NCI-H2029 (cell line): ENCODE results near the gene CCDC92B.

Source experiments
- DNase-seq: peaks from one replicate; lab custom pipeline; 2025; lab: John Stamatoyannopoulos, UW

CCDC92B gene

GRCh38 chr17:2778489-2778888 is 29.0 kb upstream of the CCDC92B start:
- no peak for DNase-seq

GRCh38 chr17:2777242-2777867 is 27.9 kb upstream of the CCDC92B start:
- DNase-seq: no peak

GRCh38 chr17:2776589-2777241 is 27.3 kb upstream of the CCDC92B start:
- no peak for DNase-seq

GRCh38 chr17:2775206-2775605 is 25.8 kb upstream of the CCDC92B start:
- no peak for DNase-seq

DNA sequence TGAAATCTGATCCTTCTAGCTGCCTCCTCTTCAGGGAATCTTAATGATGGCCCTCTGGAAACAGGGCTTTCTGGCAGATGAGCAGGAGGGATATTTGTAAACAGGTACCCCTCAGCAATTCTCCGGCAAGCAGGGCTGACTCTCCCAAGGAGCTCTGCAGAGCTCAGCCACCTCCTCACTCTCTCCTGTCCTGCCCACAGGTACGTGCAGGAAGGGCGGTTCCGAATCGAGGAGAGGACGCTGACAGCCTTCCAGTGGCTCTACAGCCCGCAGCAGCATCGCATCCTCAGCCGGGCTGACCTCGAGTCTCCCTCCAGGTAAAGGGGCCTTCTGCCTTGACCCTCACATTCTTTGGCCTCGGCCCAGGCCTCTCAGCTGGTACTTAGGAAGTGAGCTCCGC is 20.7 kb upstream of the CCDC92B start:
- DNase-seq: no peak

DNA sequence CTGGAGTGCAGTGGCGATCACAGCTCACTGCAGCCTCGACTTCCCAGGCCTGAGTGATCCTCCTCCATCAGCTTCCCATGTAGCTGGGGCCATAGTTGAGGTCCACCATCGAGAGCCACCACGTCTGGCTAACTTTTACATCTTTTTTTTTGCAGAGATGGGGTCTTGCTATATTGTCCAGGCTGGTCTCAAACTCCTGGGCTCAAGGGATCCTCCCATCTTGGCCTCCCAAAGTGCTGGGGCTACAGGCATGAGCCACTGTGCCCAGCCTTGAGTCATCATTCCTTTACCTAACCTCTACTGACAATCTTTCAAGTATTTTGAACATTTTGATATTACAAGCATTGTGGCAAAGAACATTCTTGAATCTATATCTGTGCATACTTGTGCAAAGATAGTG is 9.4 kb upstream of the CCDC92B start:
- DNase-seq: no peak

DNA sequence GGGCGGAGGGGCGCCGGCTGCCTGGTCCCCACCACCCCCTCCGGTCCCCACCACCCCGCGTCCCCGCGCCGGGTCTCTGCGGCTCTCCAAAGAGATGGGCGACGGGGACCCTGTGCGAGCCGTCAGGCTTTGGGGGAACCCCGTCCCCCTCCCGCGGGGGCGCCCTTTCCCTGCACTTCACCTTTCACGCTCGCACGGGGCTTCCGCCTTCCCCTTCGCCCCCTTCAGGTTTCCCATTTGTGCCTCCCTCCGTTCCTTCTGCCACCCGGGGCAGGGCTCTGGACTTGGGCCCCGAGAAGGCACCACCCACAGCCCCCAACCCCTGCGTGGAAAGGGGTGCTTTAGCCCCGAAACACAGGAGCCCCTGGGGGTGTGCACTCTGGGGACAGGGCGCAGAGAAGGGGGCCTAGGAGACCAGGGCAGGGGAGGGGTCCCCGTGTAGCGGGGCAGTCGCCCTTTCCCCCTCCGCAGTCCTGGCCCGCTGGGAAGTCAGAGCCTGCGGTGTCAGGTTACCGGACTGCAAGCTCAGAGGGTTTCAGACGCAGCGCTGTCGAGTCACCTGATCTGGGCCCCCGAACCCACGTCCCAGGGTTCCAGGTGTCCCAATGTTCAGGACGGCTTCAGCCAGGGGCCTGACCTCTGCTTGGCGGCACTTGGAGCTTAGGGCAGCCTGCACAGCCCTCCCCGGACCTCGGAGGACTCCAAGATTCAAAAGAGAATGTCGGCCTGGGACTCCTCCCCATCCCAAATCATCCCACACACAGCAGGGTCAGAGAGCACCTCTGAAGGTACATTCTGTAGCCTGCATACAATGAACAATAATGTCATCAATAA is 6.7 kb upstream of the CCDC92B start:
- no peak for DNase-seq

DNA sequence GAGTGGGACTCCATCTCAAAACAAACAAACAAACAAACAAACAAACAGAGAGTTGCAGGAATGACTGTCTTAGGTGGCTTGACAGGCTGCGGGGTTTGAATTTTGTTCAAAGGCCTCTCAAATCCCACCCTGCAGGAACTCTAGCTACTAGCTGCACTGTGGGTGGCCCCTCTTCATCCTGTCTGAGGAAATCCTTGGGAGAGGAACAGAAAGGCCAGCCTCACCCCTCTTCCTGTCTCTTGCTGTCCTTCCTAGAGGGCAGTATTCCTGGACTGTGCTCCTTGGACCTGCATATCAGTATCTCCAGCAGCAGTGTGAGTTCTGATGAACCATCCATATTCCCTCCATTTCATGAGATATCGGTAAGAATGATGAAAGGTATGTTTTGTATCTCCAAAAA is 2.0 kb upstream of the CCDC92B start:
- no peak for DNase-seq

- no peak for DNase-seq
Measured at GRCh38 chr17:2750721-2751120, 1.3 kb upstream of the CCDC92B start.

DNA sequence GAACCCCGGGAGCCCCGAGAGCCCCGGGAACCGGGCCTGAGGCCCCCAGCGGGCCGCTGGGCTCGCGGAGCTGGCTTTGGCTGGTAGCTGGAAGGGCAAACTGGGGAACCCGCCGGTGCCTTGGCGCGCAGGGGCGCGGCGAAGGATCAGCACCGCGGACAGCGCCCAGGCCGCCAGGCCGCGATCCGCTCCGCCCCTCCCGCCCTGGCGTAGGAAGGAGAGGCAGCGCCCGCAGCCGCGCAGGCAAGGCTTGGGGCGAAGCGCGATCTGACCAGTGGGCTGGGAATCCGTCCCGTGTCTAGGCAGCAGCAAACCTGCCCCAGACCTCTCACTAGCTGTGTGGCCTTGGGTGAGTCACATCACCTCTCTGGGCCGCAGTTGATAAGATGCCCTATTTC is 331 bp upstream of the CCDC92B start:
- peak; percentile 14 for DNase-seq

- DNase-seq: no peak
Measured at GRCh38 chr17:2745317-2746037, 4.0 kb downstream of the CCDC92B start.

GRCh38 chr17:2737693-2738092 is 11.8 kb downstream of the CCDC92B start:
- DNase-seq: no peak

GRCh38 chr17:2736956-2737355 is 12.5 kb downstream of the CCDC92B start:
- DNase-seq: no peak

GRCh38 chr17:2735896-2736295 is 13.6 kb downstream of the CCDC92B start:
- no peak for DNase-seq

- DNase-seq: no peak
Measured at GRCh38 chr17:2734939-2735338, 14.5 kb downstream of the CCDC92B start.

DNA sequence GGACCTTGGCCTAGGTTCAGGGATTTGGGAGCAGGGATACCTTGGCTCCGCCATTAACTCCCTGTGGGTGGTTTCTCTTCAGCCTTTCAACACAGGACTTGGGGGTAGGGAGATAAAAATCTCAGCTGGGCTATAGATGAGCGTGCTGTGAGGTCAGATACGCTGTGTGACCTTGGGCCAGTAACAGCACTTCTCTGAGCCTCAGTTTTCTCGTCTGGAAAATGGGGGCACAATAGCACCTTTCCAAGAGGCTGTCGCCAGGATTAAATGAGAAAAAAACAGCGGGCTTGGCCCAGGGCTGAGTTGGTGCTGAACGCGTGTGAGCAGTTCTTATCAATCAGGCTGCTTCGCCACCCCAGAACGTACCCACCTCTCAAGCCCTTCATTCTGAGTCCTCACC is 17.6 kb downstream of the CCDC92B start:
- DNase-seq: no peak

DNA sequence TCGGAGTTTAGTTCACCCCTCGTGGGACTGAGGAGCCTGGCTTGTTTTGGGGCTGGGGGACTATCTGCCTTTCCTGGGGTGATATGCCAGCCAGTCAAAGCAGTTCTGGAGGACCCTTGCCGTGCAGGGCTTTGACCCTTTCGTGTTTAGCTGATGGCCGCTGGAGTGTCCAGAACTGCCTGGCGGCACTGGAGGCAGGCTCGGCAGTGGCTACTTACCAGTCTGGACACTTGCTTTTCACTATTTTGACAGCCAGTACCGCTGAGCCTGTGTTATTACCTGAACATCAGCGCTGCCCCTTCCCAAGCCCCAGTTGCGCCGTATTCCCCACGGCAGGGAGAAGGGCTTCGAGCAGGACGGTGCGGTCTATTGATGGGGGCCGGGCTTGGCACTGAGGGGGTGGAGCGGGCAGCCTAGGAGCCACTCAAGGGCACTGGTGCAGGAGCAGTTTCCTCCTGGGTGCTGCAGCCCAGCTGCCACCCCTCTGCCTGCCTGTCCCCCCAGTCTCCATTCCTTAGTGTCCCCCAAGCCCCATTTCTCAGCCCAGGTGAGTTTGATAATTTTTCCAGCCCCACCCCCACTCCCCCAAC is 18.6 kb downstream of the CCDC92B start:
- DNase-seq: no peak

DNA sequence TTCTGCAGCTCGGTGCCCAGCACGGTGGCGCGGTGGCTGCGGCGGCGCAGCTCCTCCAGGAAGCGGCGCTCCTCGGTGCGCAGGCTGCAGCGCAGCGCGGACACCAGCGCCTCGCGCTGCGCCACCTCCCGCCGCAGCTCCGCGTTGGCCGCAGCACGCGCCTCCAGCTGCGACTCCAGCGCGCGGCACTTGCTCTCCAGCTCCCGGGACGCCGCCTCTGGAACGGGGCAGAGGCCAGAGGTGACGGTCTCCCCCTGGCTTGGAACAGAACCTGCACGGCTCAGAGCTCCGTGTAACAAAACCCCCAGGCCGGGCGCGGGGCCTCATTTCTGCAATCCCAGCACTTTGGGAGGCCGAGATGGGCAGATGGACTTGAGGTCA is 24.7 kb downstream of the CCDC92B start:
- no peak for DNase-seq

DNA sequence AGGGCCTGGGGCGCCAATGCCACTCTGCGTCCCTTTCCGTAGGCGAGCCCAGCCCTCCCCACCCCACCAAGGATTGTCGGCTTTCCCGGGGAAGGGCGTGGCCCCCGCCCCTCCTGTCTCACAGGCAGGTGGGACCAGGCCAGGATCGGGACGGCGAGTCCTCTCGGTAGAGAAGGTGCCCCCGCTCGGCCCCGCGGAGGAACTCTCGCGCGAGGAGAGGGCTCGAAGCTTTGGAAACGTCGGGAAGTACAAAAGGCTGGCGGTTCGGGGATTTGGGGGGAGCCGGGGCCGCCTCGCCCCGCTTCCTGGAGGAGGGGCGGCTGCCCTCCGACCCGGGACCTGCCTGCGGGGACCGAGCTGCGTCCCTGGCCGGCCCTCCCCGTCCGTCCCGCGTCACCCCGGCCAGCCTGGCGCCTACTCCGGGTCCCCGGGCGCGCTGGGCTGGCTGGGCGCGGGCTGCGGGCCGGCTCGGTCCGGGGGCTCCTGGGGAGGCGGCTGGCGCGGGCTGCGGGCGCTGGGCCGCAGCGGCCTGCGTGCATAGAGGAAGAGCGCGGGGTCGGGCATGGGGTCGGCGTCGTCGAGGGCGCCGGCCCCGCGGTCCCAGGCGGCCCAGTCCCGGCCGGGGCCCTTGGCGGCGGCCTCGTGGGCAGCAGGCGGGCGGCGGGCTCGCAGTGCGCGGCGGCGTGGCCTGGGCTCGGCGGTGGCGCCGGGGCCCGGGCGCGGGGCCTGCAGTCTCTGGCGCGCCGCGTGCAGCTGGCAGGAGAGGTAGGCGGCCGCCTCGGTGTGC is 25.3 kb downstream of the CCDC92B start:
- DNase-seq: peak; percentile 13

DNA sequence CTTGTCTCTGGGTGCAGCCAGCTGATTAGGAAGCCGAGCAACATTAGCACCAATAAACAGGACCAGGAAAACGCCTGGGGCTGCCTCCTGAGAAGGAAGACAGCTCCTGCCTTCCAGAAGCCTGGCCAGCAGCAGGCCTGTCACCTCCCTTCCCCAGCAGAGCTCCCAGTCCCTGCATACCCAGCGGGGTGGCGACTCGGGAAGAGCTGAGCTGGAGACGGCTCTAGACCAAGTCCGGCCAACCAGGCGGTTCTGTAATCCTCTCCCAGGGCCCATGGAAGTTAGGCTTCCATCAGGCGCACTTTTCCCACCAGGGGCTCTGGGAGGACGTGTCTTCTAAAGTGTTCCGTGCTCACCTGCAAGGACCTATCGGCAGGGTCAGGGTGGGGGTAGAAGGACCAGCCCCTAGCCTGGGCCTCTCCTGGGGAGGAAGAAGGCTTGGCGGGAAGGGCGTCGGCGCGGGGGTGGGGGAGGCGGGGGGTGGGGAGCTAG is 25.9 kb downstream of the CCDC92B start:
- no peak for DNase-seq

DNA sequence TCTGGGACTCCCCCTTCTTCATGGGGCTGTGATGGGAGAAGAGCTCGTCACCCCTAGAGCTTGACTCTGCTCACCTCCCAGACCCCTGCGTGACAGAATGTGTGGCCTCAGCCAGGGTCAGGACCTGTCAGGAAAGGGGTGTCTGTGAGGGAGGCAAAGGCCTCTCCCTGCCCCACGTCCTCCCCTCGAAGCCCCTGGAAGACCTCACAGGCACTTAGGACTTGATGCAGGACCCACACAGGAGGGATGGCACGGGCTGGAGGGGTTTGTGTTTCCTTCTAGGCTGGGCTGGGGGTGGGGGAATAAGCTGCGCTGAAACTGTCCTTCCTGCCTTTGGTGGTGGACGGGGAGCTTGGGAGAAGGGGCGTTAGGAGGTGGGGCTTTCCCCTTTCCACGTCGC is 26.8 kb downstream of the CCDC92B start:
- no peak for DNase-seq
